ENCODE measurements around the gene E2F4.

Gene E2F4

GRCh38 chr16:67202426-67202825 lies 10.5 kb downstream of the E2F4 start:
- peak overlapping the region; percentile 28 for H3K27ac ChIP-seq

GRCh38 chr16:67202956-67203493 lies 11.1 kb downstream of the E2F4 start:
- ChIA-PET CTCF (interaction anchor here (0.6 to 0.7 kb wide), 2 partner anchors 32 to 198 kb away, joined by 3 read pairs; no protein-coding TSS in a partner anchor), POLR2A (ENCODE audit: low non-redundant PET) (no interaction called here)
- TF ChIP-seq CTCF (conservative IDR thresholded peaks at IDR 0.05; ENCODE audit: low read depth): no peak
- H3K27ac ChIP-seq: peak overlapping the region; percentile 87
- no peak for DNase-seq (ENCODE audit: low spot score)

More at GRCh38 chr16:67202426-67202825, 10.5 kb downstream of the E2F4 start:
- ChIA-PET POLR2A (ENCODE audit: low non-redundant PET) (no interaction called here), CTCF (interaction anchor here (0.7 kb wide), 1 partner anchor 33 kb away, joined by 3 read pairs; no protein-coding TSS in a partner anchor)
- DNase-seq (ENCODE audit: low spot score): no peak
- no peak for TF ChIP-seq CTCF (conservative IDR thresholded peaks at IDR 0.05; ENCODE audit: low read depth)

GRCh38 chr16:67204076-67204475 lies 12.1 kb downstream of the E2F4 start:
- POLR2A ChIA-PET (ENCODE audit: low non-redundant PET): no interaction called here
- CTCF ChIA-PET: no interaction called here

GRCh38 chr16:67206129-67206837 lies 14.3 kb downstream of the E2F4 start:
- CTCF ChIA-PET: interaction anchor here (0.7 to 3.7 kb wide), 3 partner anchors 7 to 259 kb away, joined by 3 to 20 read pairs (median 3); partner anchors contain the start of gene ELMO3
- POLR2A ChIA-PET (ENCODE audit: low non-redundant PET): interaction anchor here (0.5 kb wide), 1 partner anchor 113 kb away, joined by 3 read pairs; no protein-coding TSS in a partner anchor
- no peak for DNase-seq (ENCODE audit: low spot score)
- no peak for TF ChIP-seq CTCF (conservative IDR thresholded peaks at IDR 0.05; ENCODE audit: low read depth)
- peak overlapping the region; percentile 87 for H3K27ac ChIP-seq

More at GRCh38 chr16:67204076-67204475, 12.1 kb downstream of the E2F4 start:
- peak overlapping the region; percentile 87 for H3K27ac ChIP-seq
- DNase-seq (ENCODE audit: low spot score): no peak
- TF ChIP-seq CTCF (conservative IDR thresholded peaks at IDR 0.05; ENCODE audit: low read depth): no peak

GRCh38 chr16:67206838-67207248 lies 14.9 kb downstream of the E2F4 start:
- ChIA-PET POLR2A (ENCODE audit: low non-redundant PET) (interaction anchor here (0.5 to 0.6 kb wide), 2 partner anchors 12 to 113 kb away, joined by 3 read pairs; no protein-coding TSS in a partner anchor), CTCF (interaction anchor here (0.7 to 3.7 kb wide), 3 partner anchors 8 to 21 kb away, joined by 3 to 20 read pairs (median 6); partner anchors contain the start of gene ELMO3)
- no peak for TF ChIP-seq CTCF (conservative IDR thresholded peaks at IDR 0.05; ENCODE audit: low read depth)
- DNase-seq (ENCODE audit: low spot score): peak; percentile 50
- peak overlapping the region; percentile 87 for H3K27ac ChIP-seq

- ChIA-PET CTCF (interaction anchor here (0.7 to 3.7 kb wide), 3 partner anchors 9 to 22 kb away, joined by 3 to 20 read pairs (median 6); partner anchors contain the start of gene ELMO3), POLR2A (ENCODE audit: low non-redundant PET) (interaction anchor here (0.6 to 1.2 kb wide), 2 partner anchors 11 to 21 kb away, joined by 3 read pairs; no protein-coding TSS in a partner anchor)
- H3K27ac ChIP-seq: peak overlapping the region; percentile 87
- DNase-seq (ENCODE audit: low spot score): peak; percentile 42
- no peak for TF ChIP-seq CTCF (conservative IDR thresholded peaks at IDR 0.05; ENCODE audit: low read depth)
Measured at GRCh38 chr16:67207249-67208091, 15.5 kb downstream of the E2F4 start.
